ENCODE measurements around the gene ZNF831.

Gene ZNF831

GRCh38 chr20:59153832-59154231 is 9.8 kb upstream of the ZNF831 start:
- no peak for TF ChIP-seq JUND (IDR thresholded peaks at IDR 0.05; ENCODE audit: low read depth)
- in situ Hi-C loops (cut with HindIII; ENCODE audit: low pct_unique_long_range_greater_than_20kb, low sequenced_read_pairs) = no loop called here
- no peak for DNase-seq (ENCODE audit: low read depth in 1 of 2, low spot score in 1 of 2)

- no peak for TF ChIP-seq JUND (IDR thresholded peaks at IDR 0.05; ENCODE audit: low read depth)
- in situ Hi-C loops (cut with HindIII; ENCODE audit: low pct_unique_long_range_greater_than_20kb, low sequenced_read_pairs) = no loop called here
- no peak for DNase-seq (ENCODE audit: low read depth in 1 of 2, low spot score in 1 of 2)
Measured at GRCh38 chr20:59154317-59155013, 9.2 kb upstream of the ZNF831 start.

GRCh38 chr20:59157064-59157463 is 6.6 kb upstream of the ZNF831 start:
- DNase-seq (ENCODE audit: low read depth in 1 of 2, low spot score in 1 of 2) = no peak
- in situ Hi-C loops (cut with HindIII; ENCODE audit: low pct_unique_long_range_greater_than_20kb, low sequenced_read_pairs) = no loop called here
- no peak for TF ChIP-seq JUND (IDR thresholded peaks at IDR 0.05; ENCODE audit: low read depth)

- in situ Hi-C loops (cut with HindIII; ENCODE audit: low pct_unique_long_range_greater_than_20kb, low sequenced_read_pairs) = no loop called here
- TF ChIP-seq JUND (IDR thresholded peaks at IDR 0.05; ENCODE audit: low read depth) = no peak
Measured at GRCh38 chr20:59157531-59157930, 6.1 kb upstream of the ZNF831 start.

GRCh38 chr20:59157961-59158541 is 5.6 kb upstream of the ZNF831 start:
- in situ Hi-C loops (cut with HindIII; ENCODE audit: low pct_unique_long_range_greater_than_20kb, low sequenced_read_pairs) = no loop called here
- no peak for TF ChIP-seq JUND (IDR thresholded peaks at IDR 0.05; ENCODE audit: low read depth)
- DNase-seq (ENCODE audit: low read depth in 1 of 2, low spot score in 1 of 2) = no peak

More at GRCh38 chr20:59157531-59157930, 6.1 kb upstream of the ZNF831 start:
- no peak for DNase-seq (ENCODE audit: low read depth in 1 of 2, low spot score in 1 of 2)

- in situ Hi-C loops (cut with HindIII; ENCODE audit: low pct_unique_long_range_greater_than_20kb, low sequenced_read_pairs) = no loop called here
- DNase-seq (ENCODE audit: low read depth in 1 of 2, low spot score in 1 of 2) = no peak
- no peak for TF ChIP-seq JUND (IDR thresholded peaks at IDR 0.05; ENCODE audit: low read depth)
Measured at GRCh38 chr20:59158673-59159072, 4.9 kb upstream of the ZNF831 start.

GRCh38 chr20:59159091-59159490 is 4.5 kb upstream of the ZNF831 start:
- in situ Hi-C loops (cut with HindIII; ENCODE audit: low pct_unique_long_range_greater_than_20kb, low sequenced_read_pairs) = no loop called here
- DNase-seq (ENCODE audit: low read depth in 1 of 2, low spot score in 1 of 2) = no peak
- TF ChIP-seq JUND (IDR thresholded peaks at IDR 0.05; ENCODE audit: low read depth) = no peak

- in situ Hi-C loops (cut with HindIII; ENCODE audit: low pct_unique_long_range_greater_than_20kb, low sequenced_read_pairs) = no loop called here
- TF ChIP-seq JUND (IDR thresholded peaks at IDR 0.05; ENCODE audit: low read depth) = no peak
- peak in 1 of 2 experiments; percentile 32 for DNase-seq (ENCODE audit: low read depth in 1 of 2, low spot score in 1 of 2)
Measured at GRCh38 chr20:59159493-59160376, 3.9 kb upstream of the ZNF831 start.

GRCh38 chr20:59160389-59161115 is 3.1 kb upstream of the ZNF831 start:
- TF ChIP-seq JUND (IDR thresholded peaks at IDR 0.05; ENCODE audit: low read depth) = no peak
- in situ Hi-C loops (cut with HindIII; ENCODE audit: low pct_unique_long_range_greater_than_20kb, low sequenced_read_pairs) = no loop called here
- DNase-seq (ENCODE audit: low read depth in 1 of 2, low spot score in 1 of 2) = no peak

- DNase-seq (ENCODE audit: low read depth in 1 of 2, low spot score in 1 of 2) = no peak
- no peak for TF ChIP-seq JUND (IDR thresholded peaks at IDR 0.05; ENCODE audit: low read depth)
- in situ Hi-C loops (cut with HindIII; ENCODE audit: low pct_unique_long_range_greater_than_20kb, low sequenced_read_pairs) = no loop called here
Measured at GRCh38 chr20:59161721-59162120, 1.9 kb upstream of the ZNF831 start.

- DNase-seq (ENCODE audit: low read depth in 1 of 2, low spot score in 1 of 2) = no peak
- no peak for TF ChIP-seq JUND (IDR thresholded peaks at IDR 0.05; ENCODE audit: low read depth)
- in situ Hi-C loops (cut with HindIII; ENCODE audit: low pct_unique_long_range_greater_than_20kb, low sequenced_read_pairs) = no loop called here
Measured at GRCh38 chr20:59164686-59165391, 1.2 kb downstream of the ZNF831 start.

GRCh38 chr20:59165396-59165795 is 1.8 kb downstream of the ZNF831 start:
- no peak for TF ChIP-seq JUND (IDR thresholded peaks at IDR 0.05; ENCODE audit: low read depth)
- DNase-seq (ENCODE audit: low read depth in 1 of 2, low spot score in 1 of 2) = no peak
- in situ Hi-C loops (cut with HindIII; ENCODE audit: low pct_unique_long_range_greater_than_20kb, low sequenced_read_pairs) = no loop called here

Data from T47D (cell line).